ENCODE results near the gene GPSM3. TPM values are rescaled to one million over a fixed set of nuclear protein-coding genes. Genes with fewer than 3 reads are reported as not detected.

The GPSM3 gene
- total and polyA plus RNA-seq, 2 donors from 2014 or later, result 6.2 to 28.1 TPM

- Histone ChIP-seq H3K36me3 (ENCODE audit: control insufficient read depth in 2 of 3, insufficient read depth in 3 of 3, low read length in 3 of 3) (peaks cover 6 to 13% (median 8%) of the 10 kb centered on the region in 3 donors), H3K27me3 (ENCODE audit: control insufficient read depth, insufficient read depth, low read length) (no peaks in the 10 kb centered on the region), H3K9ac (ENCODE audit: low read length in 3 of 3) (peak overlapping the region in 2 of 3 donors; percentile 94 to 95), H3K4me1 (ENCODE audit: control insufficient read depth in 2 of 3, insufficient read depth in 2 of 3, low read depth in 1 of 3, low read length in 3 of 3) (peaks cover 2 to 31% (median 11%) of the 10 kb centered on the region in 3 donors), H3K4me3 (ENCODE audit: low read length in 3 of 3) (peak overlapping the region in 2 of 3 donors; percentile 52 to 91), H3K9me3 (ENCODE audit: control insufficient read depth in 2 of 3, insufficient read depth in 1 of 3, low read length in 3 of 3) (no peaks in the 10 kb centered on the region), H3K27ac (ENCODE audit: low read depth in 2 of 2, low read length in 2 of 2) (peak overlapping the region; percentile 93 to 98)
- no peak for FAIRE-seq
- TF ChIP-seq CTCF (IDR thresholded peaks at IDR 0.05; ENCODE audit: borderline replicate concordance, extremely low read depth, insufficient read depth), result no peak
- DNase-seq, result peak in 3 of 5 donors; percentile 34 to 76 (median 66)
- intact Hi-C loops (cut with DNase I), result no loop called here
Observed at GRCh38 chr6:32190911-32191677, 1.3 kb downstream of the GPSM3 start.

GRCh38 chr6:32190054-32190851, 2.2 kb downstream of the GPSM3 start, which contains the start of gene PBX2:
Gene PBX2 (minus strand): TSS chr6:32190202. CDS start chr6:32189915, 287 bp downstream.
- peak within 1 kb of the TSS; percentile 93 to 98 for H3K27ac ChIP-seq (ENCODE audit: low read depth in 2 of 2, low read length in 2 of 2)

GRCh38 chr6:32189742-32190053, 2.7 kb downstream of the GPSM3 start:
- intact Hi-C loops (cut with DNase I), result no loop called here
- no peak for FAIRE-seq
- Histone ChIP-seq H3K9me3 (ENCODE audit: control insufficient read depth in 2 of 3, insufficient read depth in 1 of 3, low read length in 3 of 3) (no peaks in the 10 kb centered on the region), H3K36me3 (ENCODE audit: control insufficient read depth in 2 of 3, insufficient read depth in 3 of 3, low read length in 3 of 3) (peaks cover 6 to 13% (median 8%) of the 10 kb centered on the region in 3 donors), H3K27ac (ENCODE audit: low read depth in 2 of 2, low read length in 2 of 2) (peak overlapping the region; percentile 93 to 98), H3K4me1 (ENCODE audit: control insufficient read depth in 2 of 3, insufficient read depth in 2 of 3, low read depth in 1 of 3, low read length in 3 of 3) (peaks cover 2 to 29% (median 10%) of the 10 kb centered on the region in 3 donors), H3K9ac (ENCODE audit: low read length in 3 of 3) (peak overlapping the region in 2 of 3 donors; percentile 72 to 90), H3K27me3 (ENCODE audit: control insufficient read depth, insufficient read depth, low read length) (no peaks in the 10 kb centered on the region), H3K4me3 (ENCODE audit: low read length in 3 of 3) (peak overlapping the region; percentile 71 to 91 (median 72))
- TF ChIP-seq CTCF (IDR thresholded peaks at IDR 0.05; ENCODE audit: borderline replicate concordance, extremely low read depth, insufficient read depth), result no peak
- peak in 2 of 5 donors; percentile 28 to 85 for DNase-seq

More at GRCh38 chr6:32190054-32190851, 2.2 kb downstream of the GPSM3 start, which contains the start of gene PBX2:
- H3K36me3 ChIP-seq (ENCODE audit: control insufficient read depth in 2 of 3, insufficient read depth in 3 of 3, low read length in 3 of 3), result peaks cover 6 to 13% (median 8%) of the 10 kb centered on the region in 3 donors
- peak; percentile 8 for TF ChIP-seq CTCF (IDR thresholded peaks at IDR 0.05; ENCODE audit: borderline replicate concordance, extremely low read depth, insufficient read depth)
- no peaks in the 10 kb centered on the region for H3K27me3 ChIP-seq (ENCODE audit: control insufficient read depth, insufficient read depth, low read length)
- DNase-seq, result peak; percentile 97 to 98 (median 98)
- peaks cover 2 to 31% (median 14%) of the 10 kb centered on the region in 3 donors for H3K4me1 ChIP-seq (ENCODE audit: control insufficient read depth in 2 of 3, insufficient read depth in 2 of 3, low read depth in 1 of 3, low read length in 3 of 3)
- intact Hi-C loops (cut with DNase I), result no loop called here
- peak within 1 kb of the TSS; percentile 61 to 95 (median 94) for H3K9ac ChIP-seq (ENCODE audit: low read length in 3 of 3)
- FAIRE-seq, result no peak
- no peaks in the 10 kb centered on the region for H3K9me3 ChIP-seq (ENCODE audit: control insufficient read depth in 2 of 3, insufficient read depth in 1 of 3, low read length in 3 of 3)
- H3K4me3 ChIP-seq (ENCODE audit: low read length in 3 of 3), result peak within 1 kb of the TSS; percentile 71 to 91 (median 87)

Data from kidney (tissue), 14 donors.